Stimulated activated CD8-positive, alpha-beta memory T cell treated with anti-CD3 and anti-CD28 coated beads, Interleukin-12 subunit alpha, Interleukin-12 subunit beta, amount 100 ng/mL, for 4 hours (primary cell): ENCODE data around the gene TMEM120A.

ENCODE experiments used
- DNase-seq: peaks from one replicate; pipeline ENCODE4 v3.0.0-alpha.2; 2020; ENCODE audit warnings: low read depth

Gene TMEM120A

GRCh38 chr7:75957021-75957736 is 37.2 kb downstream of the TMEM120A start:
- no peak for DNase-seq

GRCh38 chr7:75955331-75955955 is 39.0 kb downstream of the TMEM120A start:
- no peak for DNase-seq

GRCh38 chr7:75953931-75954330 is 40.5 kb downstream of the TMEM120A start:
- DNase-seq = no peak

GRCh38 chr7:75953431-75953830 is 41.0 kb downstream of the TMEM120A start:
- no peak for DNase-seq

- DNase-seq = no peak
Observed at GRCh38 chr7:75951506-75951905, 42.9 kb downstream of the TMEM120A start.

GRCh38 chr7:75950111-75950681 is 44.2 kb downstream of the TMEM120A start:
- DNase-seq = no peak

- no peak for DNase-seq
Observed at GRCh38 chr7:75948179-75948578, 46.2 kb downstream of the TMEM120A start.

GRCh38 chr7:75946207-75946855 is 48.1 kb downstream of the TMEM120A start:
- DNase-seq = no peak

- no peak for DNase-seq
Observed at GRCh38 chr7:75945297-75946168, 48.9 kb downstream of the TMEM120A start.

- DNase-seq = no peak
Observed at GRCh38 chr7:75944507-75944906, 49.9 kb downstream of the TMEM120A start.

GRCh38 chr7:75943864-75944263 is 50.5 kb downstream of the TMEM120A start:
- DNase-seq = no peak

- DNase-seq = no peak
Observed at GRCh38 chr7:75938921-75939320, 55.5 kb downstream of the TMEM120A start.

GRCh38 chr7:75937958-75938786 is 56.2 kb downstream of the TMEM120A start:
- DNase-seq = no peak
